Measurements from ENCODE around the gene NSD2. TPM values are rescaled to one million over a fixed set of nuclear protein-coding genes. Genes with fewer than 3 reads are reported as not detected.

NSD2 gene
- polyA plus RNA-seq, 1 donor from 2014 or later = 51.6 TPM

- H3K36me3 ChIP-seq (ENCODE audit: insufficient read depth, low read length) = peaks cover 36% of the 10 kb centered on the region
- H3K27me3 ChIP-seq (ENCODE audit: insufficient read depth, low read depth, low read length) = no peaks in the 10 kb centered on the region
- H3K27ac ChIP-seq (ENCODE audit: low read length) = no peak overlapping the region
Observed at GRCh38 chr4:1979477-1980196, 108.4 kb downstream of the NSD2 start.

DNA sequence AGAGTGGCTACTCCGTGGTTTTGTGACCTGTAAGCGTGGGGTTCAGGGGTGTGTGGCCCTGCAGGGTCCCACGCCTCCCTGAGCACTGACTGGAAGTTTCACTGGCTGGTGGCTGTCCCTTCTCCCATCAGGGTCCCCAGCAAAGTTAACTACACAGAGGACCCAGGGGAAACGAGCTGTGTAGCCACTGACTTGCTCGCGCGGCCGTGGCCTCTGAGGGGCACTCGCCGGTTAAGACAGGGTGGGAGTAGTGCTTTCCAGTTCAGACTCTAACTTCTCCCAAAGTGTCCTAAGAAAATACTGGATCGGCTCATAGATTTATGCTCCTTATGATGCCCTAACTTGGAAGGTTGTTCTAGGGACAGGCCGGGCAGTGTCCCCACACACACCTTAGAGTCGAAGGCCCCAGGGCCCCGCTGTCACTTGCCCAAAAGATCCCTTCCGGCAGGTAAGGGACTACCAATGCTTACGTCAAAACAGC is 109.4 kb downstream of the NSD2 start:
- H4K20me1 ChIP-seq (ENCODE audit: insufficient read depth) = no peaks in the 10 kb centered on the region
- no peaks in the 10 kb centered on the region for H3K9me3 ChIP-seq (ENCODE audit: low read length)
- no peak overlapping the region for H3K9ac ChIP-seq (ENCODE audit: low read length)
- H2AFZ ChIP-seq (ENCODE audit: low read depth, low read length) = no peak overlapping the region
- peaks cover 34% of the 10 kb centered on the region for H3K36me3 ChIP-seq (ENCODE audit: insufficient read depth, low read length)
- H3K27me3 ChIP-seq (ENCODE audit: insufficient read depth, low read depth, low read length) = no peaks in the 10 kb centered on the region
- no peak overlapping the region for H3K27ac ChIP-seq (ENCODE audit: low read length)
- TF ChIP-seq REST (IDR thresholded peaks at IDR 0.05; ENCODE audit: borderline replicate concordance) (no peak), POLR2AphosphoS5 (IDR thresholded peaks at IDR 0.05) (no peak), SMC3 (conservative IDR thresholded peaks at IDR 0.05; ENCODE audit: poor library complexity) (no peak)
- TF ChIP-seq, protein P1, sequence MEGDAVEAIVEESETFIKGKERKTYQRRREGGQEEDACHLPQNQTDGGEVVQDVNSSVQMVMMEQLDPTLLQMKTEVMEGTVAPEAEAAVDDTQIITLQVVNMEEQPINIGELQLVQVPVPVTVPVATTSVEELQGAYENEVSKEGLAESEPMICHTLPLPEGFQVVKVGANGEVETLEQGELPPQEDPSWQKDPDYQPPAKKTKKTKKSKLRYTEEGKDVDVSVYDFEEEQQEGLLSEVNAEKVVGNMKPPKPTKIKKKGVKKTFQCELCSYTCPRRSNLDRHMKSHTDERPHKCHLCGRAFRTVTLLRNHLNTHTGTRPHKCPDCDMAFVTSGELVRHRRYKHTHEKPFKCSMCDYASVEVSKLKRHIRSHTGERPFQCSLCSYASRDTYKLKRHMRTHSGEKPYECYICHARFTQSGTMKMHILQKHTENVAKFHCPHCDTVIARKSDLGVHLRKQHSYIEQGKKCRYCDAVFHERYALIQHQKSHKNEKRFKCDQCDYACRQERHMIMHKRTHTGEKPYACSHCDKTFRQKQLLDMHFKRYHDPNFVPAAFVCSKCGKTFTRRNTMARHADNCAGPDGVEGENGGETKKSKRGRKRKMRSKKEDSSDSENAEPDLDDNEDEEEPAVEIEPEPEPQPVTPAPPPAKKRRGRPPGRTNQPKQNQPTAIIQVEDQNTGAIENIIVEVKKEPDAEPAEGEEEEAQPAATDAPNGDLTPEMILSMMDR (IDR thresholded peaks at IDR 0.05; ENCODE audit: poor library complexity, severe bottlenecking) = no peak
- H3K4me3 ChIP-seq (ENCODE audit: low read length) = no peak overlapping the region
- no peaks in the 10 kb centered on the region for H3K9me2 ChIP-seq (ENCODE audit: insufficient read depth, low read length)
- H3K79me2 ChIP-seq (replicated peaks; ENCODE audit: insufficient read depth, low read length) = no peaks in the 10 kb centered on the region
- H3K4me2 ChIP-seq (ENCODE audit: low read length) = no peak overlapping the region
- H3F3A ChIP-seq (ENCODE audit: insufficient read depth, low read length, poor library complexity, severe bottlenecking) = no peaks in the 10 kb centered on the region

More at GRCh38 chr4:1979477-1980196, 108.4 kb downstream of the NSD2 start:
- Histone ChIP-seq H3K79me2 (replicated peaks; ENCODE audit: insufficient read depth, low read length) (no peaks in the 10 kb centered on the region), H3K4me2 (ENCODE audit: low read length) (no peak overlapping the region), H3K9me3 (ENCODE audit: low read length) (no peaks in the 10 kb centered on the region), H4K20me1 (ENCODE audit: insufficient read depth) (no peaks in the 10 kb centered on the region), H2AFZ (ENCODE audit: low read depth, low read length) (no peak overlapping the region), H3K4me3 (ENCODE audit: low read length) (no peak overlapping the region), H3F3A (ENCODE audit: insufficient read depth, low read length, poor library complexity, severe bottlenecking) (no peaks in the 10 kb centered on the region), H3K9ac (ENCODE audit: low read length) (no peak overlapping the region), H3K9me2 (ENCODE audit: insufficient read depth, low read length) (no peaks in the 10 kb centered on the region)
- no peak for TF ChIP-seq EZH2 (IDR thresholded peaks at IDR 0.05; ENCODE audit: borderline replicate concordance, insufficient read depth, low read length, poor library complexity, severe bottlenecking)
- no peak for TF ChIP-seq REST (IDR thresholded peaks at IDR 0.05; ENCODE audit: borderline replicate concordance)
- TF ChIP-seq RAD21 (conservative IDR thresholded peaks at IDR 0.05) = no peak
- TF ChIP-seq, protein P1 (IDR thresholded peaks at IDR 0.05; ENCODE audit: poor library complexity, severe bottlenecking) = no peak
- no peak for TF ChIP-seq MXI1 (conservative IDR thresholded peaks at IDR 0.05; ENCODE audit: poor library complexity, severe bottlenecking)
- TF ChIP-seq POLR2AphosphoS5 (IDR thresholded peaks at IDR 0.05) = no peak
- no peak for TF ChIP-seq EP300 (conservative IDR thresholded peaks at IDR 0.05; ENCODE audit: poor library complexity, severe bottlenecking)
- TF ChIP-seq SMC3 (conservative IDR thresholded peaks at IDR 0.05; ENCODE audit: poor library complexity) = no peak
- no peak for TF ChIP-seq TAF1 (IDR thresholded peaks at IDR 0.05; ENCODE audit: low read depth)
